HG03060 (cell line): ENCODE results near the gene DDX47.
A peak's percentile ranks its signal among the peaks of the same experiment; 100 is the strongest.
"Not testable (repeated sequence)": the region's sequence is repeated elsewhere in the genome, so short reads cannot be mapped to it uniquely, and the experiment has no call there.

Source experiments
- ATAC-seq: cut with Tn5 transposase; IDR thresholded peaks from one replicate; pipeline ENCODE4 v1.9.1; 2021; ENCODE audit warnings: low read depth, moderate number of reproducible peaks; ENCODE audit not compliant: unreplicated experiment

The DDX47 gene

GRCh38 chr12:12819752-12820311, 6.7 kb downstream of the DDX47 start:
- no peak for ATAC-seq

- not testable (repeated sequence) for ATAC-seq
Measured at GRCh38 chr12:12820376-12820775, 7.2 kb downstream of the DDX47 start.

- peak; percentile 60 for ATAC-seq
Measured at GRCh38 chr12:12821975-12822374, 8.8 kb downstream of the DDX47 start.

- ATAC-seq, result no peak
Measured at GRCh38 chr12:12822886-12823285, 9.7 kb downstream of the DDX47 start.

GRCh38 chr12:12823300-12823699, 10.2 kb downstream of the DDX47 start:
- ATAC-seq, result no peak

- no peak for ATAC-seq
Measured at GRCh38 chr12:12823811-12824210, 10.7 kb downstream of the DDX47 start.

- no peak for ATAC-seq
Measured at GRCh38 chr12:12835378-12836146, 22.4 kb downstream of the DDX47 start.

GRCh38 chr12:12836571-12836970, 23.4 kb downstream of the DDX47 start:
- ATAC-seq, result no peak

GRCh38 chr12:12837025-12837812, 24.1 kb downstream of the DDX47 start:
- ATAC-seq, result no peak

- no peak for ATAC-seq
Measured at GRCh38 chr12:12837813-12838153, 24.6 kb downstream of the DDX47 start.

GRCh38 chr12:12839003-12839395, 25.9 kb downstream of the DDX47 start:
- no peak for ATAC-seq

- not testable (repeated sequence) for ATAC-seq
Measured at GRCh38 chr12:12839439-12839838, 26.3 kb downstream of the DDX47 start.

- no peak for ATAC-seq
Measured at GRCh38 chr12:12839873-12840579, 26.9 kb downstream of the DDX47 start.

- ATAC-seq, result no peak
Measured at GRCh38 chr12:12840580-12840899, 27.4 kb downstream of the DDX47 start.

GRCh38 chr12:12841428-12841827, 28.3 kb downstream of the DDX47 start:
- ATAC-seq, result not testable (repeated sequence)

GRCh38 chr12:12845794-12846243, 32.7 kb downstream of the DDX47 start:
- no peak for ATAC-seq

- not testable (repeated sequence) for ATAC-seq
Measured at GRCh38 chr12:12846780-12847179, 33.6 kb downstream of the DDX47 start.

GRCh38 chr12:12853435-12853834, 40.3 kb downstream of the DDX47 start:
- no peak for ATAC-seq

GRCh38 chr12:12859690-12860089, 46.5 kb downstream of the DDX47 start:
- ATAC-seq, result no peak

- ATAC-seq, result no peak
Measured at GRCh38 chr12:12864243-12864642, 51.1 kb downstream of the DDX47 start.
